ENCODE results near the gene TDP1. TPM values are rescaled to one million over a fixed set of nuclear protein-coding genes. Genes with fewer than 3 reads are reported as not detected.
A peak's percentile ranks its signal among the peaks of the same experiment; 100 is the strongest.

Gene TDP1
- total and polyA plus RNA-seq, 2 of the 13 experiments (the other 11 are each of a cell fraction or from before 2014, with no cell fraction given), result 16.4 to 31.2 TPM

GRCh38 chr14:89954070-89955021 is 1.4 kb upstream of the TDP1 start, which contains the start of gene EFCAB11 (continued):
- TF ChIP-seq CENPBD1 (CRISPR knock-in tag; IDR thresholded peaks at IDR 0.05; ENCODE audit: borderline replicate concordance, low read depth) (no peak), ZNF17 (CRISPR knock-in tag; IDR thresholded peaks at IDR 0.05) (no peak), ZNF720 (CRISPR knock-in tag; IDR thresholded peaks at IDR 0.05) (no peak), PAWR (CRISPR knock-in tag; IDR thresholded peaks at IDR 0.05; ENCODE audit: borderline replicate concordance) (no peak), ZNF343 (CRISPR knock-in tag; IDR thresholded peaks at IDR 0.05) (0 out of 2 replicates have a peak, but pooled peaks have one; percentile 10), ZIK1 (CRISPR knock-in tag; IDR thresholded peaks at IDR 0.05; ENCODE audit: borderline replicate concordance, low read depth) (peak; percentile 63; the same call in 1 of the 2 replicates), ZNF446 (CRISPR knock-in tag; IDR thresholded peaks at IDR 0.05) (no peak), POLR2G (IDR thresholded peaks at IDR 0.05; ENCODE audit: low read depth, low read length) (peak; percentile 79; the same call in 1 of the 2 replicates), PAXIP1 (CRISPR knock-in tag; conservative IDR thresholded peaks at IDR 0.05) (no peak), TAF1 (CRISPR knock-in tag; IDR thresholded peaks at IDR 0.05) (peak; percentile 87), PRPF4 (IDR thresholded peaks at IDR 0.05; ENCODE audit: low read depth, low read length, poor library complexity, severe bottlenecking) (no peak), MED1 (CRISPR knock-in tag; IDR thresholded peaks at IDR 0.05) (no peak), SRSF4 (IDR thresholded peaks at IDR 0.05; ENCODE audit: low read depth, low read length, poor library complexity, severe bottlenecking) (no peak), SIN3B (IDR thresholded peaks at IDR 0.05; ENCODE audit: low read length) (peak; percentile 97), ZNF687 (CRISPR knock-in tag; IDR thresholded peaks at IDR 0.05) (peak; percentile 83), JUNB (CRISPR knock-in tag; IDR thresholded peaks at IDR 0.05; ENCODE audit: borderline replicate concordance) (no peak), ZNF510 (CRISPR knock-in tag; IDR thresholded peaks at IDR 0.05; ENCODE audit: low read depth) (no peak), SKIL (CRISPR knock-in tag; IDR thresholded peaks at IDR 0.05; ENCODE audit: borderline replicate concordance) (no peak)

All from HepG2 (cell line).